CD14-positive monocyte (primary cell): ENCODE results near the gene MAPKAPK3. TPM values are rescaled to one million over a fixed set of nuclear protein-coding genes. Genes with fewer than 3 reads are reported as not detected.
A peak's percentile ranks its signal among the peaks of the same experiment; 100 is the strongest.
"Not testable (repeated sequence)": the region's sequence is repeated elsewhere in the genome, so short reads cannot be mapped to it uniquely, and the experiment has no call there.

Source experiments
- DNase-seq, 3 donors: peaks; one replicate each; pipeline ENCODE4 v3.0.0-alpha.2; 2011 to 2022
- H2AFZ ChIP-seq: 2 replicates; pipeline ENCODE4 v1.6.0; 2012; ENCODE audit warnings: mild to moderate bottlenecking, low read depth, low read length, inconsistent platforms; ENCODE audit not compliant: insufficient read depth, poor library complexity, severe bottlenecking
- H3K27ac ChIP-seq, 2 donors: 1 replicate in 1 of 2; 2 replicates in 1 of 2; pipeline ENCODE4 v1.5.1; 2012 to 2013; ENCODE audit warnings: low read length in 2 of 2, control low read depth in 1 of 2, inconsistent platforms in 1 of 2, low read depth in 1 of 2, mild to moderate bottlenecking in 1 of 2
- H3K27me3 ChIP-seq, 2 donors: one replicate each; pipeline versions ENCODE4 v1.6.0 to v1.6.1; 2011 to 2013; ENCODE audit warnings: low read length in 2 of 2; ENCODE audit not compliant: control insufficient read depth in 2 of 2, insufficient read depth in 2 of 2
- H3K36me3 ChIP-seq, 2 donors: replicated peaks in 1 of 2; 1 replicate in 1 of 2; 2 replicates in 1 of 2; pipeline versions ENCODE4 v1.5.1 to v1.6.1; 2012 to 2013; ENCODE audit warnings: low read length in 2 of 2, control low read depth in 1 of 2, inconsistent platforms in 1 of 2, mild to moderate bottlenecking in 1 of 2; ENCODE audit not compliant: insufficient read depth in 2 of 2, control insufficient read depth in 1 of 2
- H3K4me1 ChIP-seq, 2 donors: 1 replicate in 1 of 2; 2 replicates in 1 of 2; pipeline versions ENCODE4 v1.5.1 to v1.6.1; 2012 to 2013; ENCODE audit warnings: low read length in 2 of 2, control low read depth in 1 of 2, inconsistent platforms in 1 of 2, mild to moderate bottlenecking in 1 of 2, moderate library complexity in 1 of 2; ENCODE audit not compliant: insufficient read depth in 2 of 2, control insufficient read depth in 1 of 2
- H3K4me2 ChIP-seq: replicated peaks from 2 replicates; pipeline ENCODE3; 2012; ENCODE audit warnings: low read length, moderate library complexity, mild to moderate bottlenecking; ENCODE audit not compliant: poor library complexity, severe bottlenecking; ENCODE audit errors: extremely low read depth
- H3K4me3 ChIP-seq, 3 experiments: fragments of 200-600 bp in 1 of 3; sonication (generic) in 1 of 3; replicated peaks in 1 of 3; 1 replicate in 2 of 3; 2 replicates in 1 of 3; pipeline ENCODE4 v1.5.1; 2011 to 2013; ENCODE audit warnings: low read length in 3 of 3, mild to moderate bottlenecking in 3 of 3, control low read depth in 2 of 3, low read depth in 2 of 3, inconsistent platforms in 1 of 3, moderate library complexity in 1 of 3
- H3K79me2 ChIP-seq: 2 replicates; pipeline ENCODE4 v1.6.0; 2012; ENCODE audit warnings: mild to moderate bottlenecking, control low read depth, inconsistent platforms, low read length, moderate library complexity; ENCODE audit not compliant: insufficient read depth
- H3K9ac ChIP-seq: 2 replicates; pipeline ENCODE4 v1.6.0; 2017; ENCODE audit warnings: low read length, mild to moderate bottlenecking; ENCODE audit not compliant: insufficient read depth, poor library complexity, severe bottlenecking
- H3K9me3 ChIP-seq, 2 donors: replicated peaks in 1 of 2; 1 replicate in 1 of 2; 2 replicates in 1 of 2; pipeline versions ENCODE4 v1.5.1 to v1.6.1; 2012 to 2013; ENCODE audit warnings: low read length in 2 of 2, control low read depth in 1 of 2; ENCODE audit not compliant: control insufficient read depth in 1 of 2, insufficient read depth in 1 of 2
- H4K20me1 ChIP-seq: 2 replicates; pipeline ENCODE4 v1.6.0; 2012; ENCODE audit warnings: mild to moderate bottlenecking, low read length, control low read depth, moderate library complexity; ENCODE audit not compliant: insufficient read depth
- H3K27ac Mint-ChIP-seq, 7 donors: one replicate each; pipeline ENCODE4 v1.8.0; 2020; ENCODE audit warnings: mild to moderate bottlenecking in 7 of 7, mixed read lengths in 7 of 7, moderate library complexity in 6 of 7, inconsistent platforms in 2 of 7
- H3K27me3 Mint-ChIP-seq, 3 donors: one replicate each; pipeline ENCODE4 v1.8.0; 2021 to 2022; ENCODE audit warnings: low read depth in 3 of 3, mild to moderate bottlenecking in 3 of 3, mixed read lengths in 3 of 3, moderate library complexity in 3 of 3, inconsistent platforms in 1 of 3
- H3K36me3 Mint-ChIP-seq, 2 donors: one replicate each; pipeline ENCODE4 v1.8.0; 2020; ENCODE audit warnings: mixed read lengths in 2 of 2, inconsistent platforms in 1 of 2, mild to moderate bottlenecking in 1 of 2
- H3K4me1 Mint-ChIP-seq: one replicate; pipeline ENCODE4 v1.8.0; 2020; ENCODE audit warnings: mild to moderate bottlenecking, mixed read lengths
- H3K4me3 Mint-ChIP-seq, 2 donors: one replicate each; pipeline ENCODE4 v1.8.0; 2020; ENCODE audit warnings: mild to moderate bottlenecking in 2 of 2, mixed read lengths in 2 of 2, moderate library complexity in 1 of 2
- H3K9me3 Mint-ChIP-seq, 7 donors: one replicate each; pipeline ENCODE4 v1.8.0; 2020 to 2022; ENCODE audit warnings: mixed read lengths in 7 of 7, mild to moderate bottlenecking in 6 of 7, moderate library complexity in 6 of 7, inconsistent platforms in 2 of 7
- WGBS: methylation state at CpG from one replicate; pipeline ENCODE4 v1.1.5; 2013; ENCODE audit warnings: missing lambda C conversion rate; ENCODE audit not compliant: insufficient coverage; 5-methylcytosine and 5-hydroxymethylcytosine counted together
- intact Hi-C, 2 donors: fragments of 100-400 bp; cut with micrococcal nuclease; formaldehyde crosslinking; loops; one replicate each; pipeline versions ENCODE4 v1.15.0 to v1.15.1; 2023
- polyA plus RNA-seq, 3 donors: library from polyadenylated mRNA; depleted of rRNA in 1 of 3; unstranded in 2 of 3; stranded (reverse) in 1 of 3; fragments of 300-500 nt in 2 of 3; fragments of >200 nt in 1 of 3; fragmentation: Illumina TruSeq in 2 of 3; gene quantifications; 1 replicate in 2 of 3; 2 replicates in 1 of 3; pipeline ENCODE4 v1.2.3, GENCODE V29; 2012 to 2021
- TF ChIP-seq, protein P1 (sequence below): fragments of 200-600 bp; IDR thresholded peaks from one replicate; pipeline ENCODE4 v1.8.0; 2022; ENCODE audit warnings: antibody characterized with exemption, mild to moderate bottlenecking

Gene MAPKAPK3
- polyA plus RNA-seq, 3 donors = 173 to 252 (median 201) TPM

DNA sequence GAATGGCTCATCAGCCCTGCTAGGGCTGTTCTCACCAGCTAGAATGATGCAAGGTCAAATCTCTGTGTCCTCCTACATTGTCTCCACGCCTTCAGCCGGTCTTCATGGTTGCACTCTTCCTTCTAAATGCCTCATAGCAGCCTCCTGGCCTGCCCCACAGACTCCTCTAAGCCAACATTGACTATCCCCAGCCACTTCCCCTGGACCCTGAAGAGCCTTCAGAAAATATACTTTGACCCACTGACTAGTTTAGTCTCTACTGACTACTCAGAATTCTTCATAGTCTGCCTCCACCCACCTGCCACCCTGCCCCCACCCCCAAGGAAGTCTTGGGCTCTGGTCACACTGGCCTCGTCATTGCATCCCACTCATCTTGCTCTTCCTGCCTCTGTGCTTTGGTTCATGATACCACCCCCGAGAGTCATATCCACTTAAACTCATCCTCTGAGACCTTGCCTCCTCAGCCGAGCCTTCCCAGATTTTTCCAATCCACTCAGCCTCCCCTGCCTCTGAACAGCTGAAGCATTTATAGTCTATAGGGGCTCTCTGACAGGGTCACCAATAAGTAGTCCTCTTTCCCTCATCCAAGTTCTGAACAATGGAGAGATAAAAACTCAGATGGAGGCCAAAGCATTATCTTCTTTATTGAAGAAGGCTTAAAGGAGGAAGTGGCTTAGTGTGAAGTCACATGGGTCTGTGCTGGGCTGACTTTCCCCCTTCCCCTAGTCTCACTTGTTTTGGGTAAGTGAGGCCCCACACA is 48.3 kb downstream of the MAPKAPK3 start:
- DNase-seq = peak; percentile 29 to 53 (median 52)
- H2AFZ ChIP-seq = no peak overlapping the region
- no peaks in the 10 kb centered on the region for H4K20me1 ChIP-seq
- H3K4me3 Mint-ChIP-seq = peak overlapping the region; percentile 17 to 68
- H3K9ac ChIP-seq = no peak overlapping the region
- no peak overlapping the region for H3K27ac ChIP-seq
- H3K27me3 Mint-ChIP-seq = peaks cover 5 to 16% (median 11%) of the 10 kb centered on the region in 3 donors
- no peaks in the 10 kb centered on the region for H3K9me3 Mint-ChIP-seq
- no peaks in the 10 kb centered on the region for H3K9me3 ChIP-seq
- H3K27ac Mint-ChIP-seq = peak overlapping the region in 4 of 7 donors; percentile 16 to 69 (median 43)
- peaks cover 0 to 5% of the 10 kb centered on the region in 2 donors for H3K36me3 Mint-ChIP-seq
- intact Hi-C loops = no loop called here
- TF ChIP-seq, protein P1, sequence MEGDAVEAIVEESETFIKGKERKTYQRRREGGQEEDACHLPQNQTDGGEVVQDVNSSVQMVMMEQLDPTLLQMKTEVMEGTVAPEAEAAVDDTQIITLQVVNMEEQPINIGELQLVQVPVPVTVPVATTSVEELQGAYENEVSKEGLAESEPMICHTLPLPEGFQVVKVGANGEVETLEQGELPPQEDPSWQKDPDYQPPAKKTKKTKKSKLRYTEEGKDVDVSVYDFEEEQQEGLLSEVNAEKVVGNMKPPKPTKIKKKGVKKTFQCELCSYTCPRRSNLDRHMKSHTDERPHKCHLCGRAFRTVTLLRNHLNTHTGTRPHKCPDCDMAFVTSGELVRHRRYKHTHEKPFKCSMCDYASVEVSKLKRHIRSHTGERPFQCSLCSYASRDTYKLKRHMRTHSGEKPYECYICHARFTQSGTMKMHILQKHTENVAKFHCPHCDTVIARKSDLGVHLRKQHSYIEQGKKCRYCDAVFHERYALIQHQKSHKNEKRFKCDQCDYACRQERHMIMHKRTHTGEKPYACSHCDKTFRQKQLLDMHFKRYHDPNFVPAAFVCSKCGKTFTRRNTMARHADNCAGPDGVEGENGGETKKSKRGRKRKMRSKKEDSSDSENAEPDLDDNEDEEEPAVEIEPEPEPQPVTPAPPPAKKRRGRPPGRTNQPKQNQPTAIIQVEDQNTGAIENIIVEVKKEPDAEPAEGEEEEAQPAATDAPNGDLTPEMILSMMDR = no peak
- 91% methylated on average over 5 of the region's 5 CpGs for WGBS
- H3K27me3 ChIP-seq = no peaks in the 10 kb centered on the region
- no peaks in the 10 kb centered on the region for H3K36me3 ChIP-seq
- H3K79me2 ChIP-seq = no peaks in the 10 kb centered on the region
- H3K4me2 ChIP-seq = no peak overlapping the region
- H3K4me1 Mint-ChIP-seq = peaks cover 36% of the 10 kb centered on the region
- no peak overlapping the region for H3K4me3 ChIP-seq
- peaks cover 34 to 39% of the 10 kb centered on the region in 2 donors for H3K4me1 ChIP-seq

DNA sequence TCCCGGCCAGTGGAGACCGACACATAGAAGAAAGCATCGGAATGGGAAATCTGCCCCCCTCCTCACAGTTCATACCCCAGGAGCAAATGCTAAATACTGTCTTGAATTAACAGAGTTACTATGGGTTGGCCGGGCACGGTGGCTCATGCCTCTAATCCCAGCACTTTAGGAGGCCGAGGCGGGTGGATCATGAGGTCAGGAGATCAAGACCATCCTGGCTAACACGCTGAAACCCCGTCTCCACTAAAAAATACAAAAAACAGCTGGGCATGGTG is 48.8 kb downstream of the MAPKAPK3 start:
- H2AFZ ChIP-seq, H3K27me3 ChIP-seq, H3K27ac ChIP-seq, H3K9me3 Mint-ChIP-seq, H3K79me2 ChIP-seq, DNase-seq, H3K4me2 ChIP-seq, H4K20me1 ChIP-seq, H3K9ac ChIP-seq, H3K36me3 ChIP-seq, intact Hi-C loops, H3K36me3 Mint-ChIP-seq, H3K9me3 ChIP-seq, H3K4me3 ChIP-seq: not testable (repeated sequence)
- peaks cover 34 to 39% of the 10 kb centered on the region in 2 donors for H3K4me1 ChIP-seq
- H3K4me1 Mint-ChIP-seq = peaks cover 36% of the 10 kb centered on the region
- H3K4me3 Mint-ChIP-seq = peak overlapping the region; percentile 17 to 68
- peak overlapping the region in 1 of 7 donors; percentile 18 for H3K27ac Mint-ChIP-seq
- H3K27me3 Mint-ChIP-seq = peaks cover 7 to 17% (median 15%) of the 10 kb centered on the region in 3 donors
- no CpG with 5 or more reads among the region's 9 CpGs for WGBS
